Fibroblast of skin of scalp (primary cell): ENCODE data around the gene EFCC1.
"Not testable (repeated sequence)": the region's sequence is repeated elsewhere in the genome, so short reads cannot be mapped to it uniquely, and the experiment has no call there.

ENCODE experiments used
- DNase-seq: peaks from one replicate; pipeline ENCODE4 v3.0.0-alpha.2; 2013

EFCC1 gene

GRCh38 chr3:129084501-129084900 is 83.4 kb downstream of the EFCC1 start:
- DNase-seq, result no peak

- no peak for DNase-seq
Observed at GRCh38 chr3:129085165-129085715, 84.1 kb downstream of the EFCC1 start.

GRCh38 chr3:129085818-129086217 is 84.7 kb downstream of the EFCC1 start:
- DNase-seq, result no peak

- no peak for DNase-seq
Observed at GRCh38 chr3:129087138-129087702, 86.1 kb downstream of the EFCC1 start.

GRCh38 chr3:129087904-129088303 is 86.8 kb downstream of the EFCC1 start:
- DNase-seq, result peak; percentile 12

- DNase-seq, result not testable (repeated sequence)
Observed at GRCh38 chr3:129088312-129088711, 87.2 kb downstream of the EFCC1 start.
